Parathyroid adenoma (tissue), 2 donors: ENCODE results near the gene SMARCC2.

Experiments
- H2AFZ ChIP-seq: fragments of 300-600 bp; sonication (generic); one replicate; pipeline ENCODE4 v1.7.0; 2017; ENCODE audit warnings: antibody characterized with exemption, mild to moderate bottlenecking
- H3K27ac ChIP-seq: fragments of 300-600 bp; sonication (generic); one replicate; pipeline ENCODE4 v1.7.0; 2017
- H3K27me3 ChIP-seq: fragments of 300-600 bp; sonication (generic); one replicate; pipeline ENCODE4 v1.7.0; 2017; ENCODE audit warnings: low read length; ENCODE audit not compliant: control insufficient read depth, insufficient read depth
- H3K36me3 ChIP-seq: fragments of 300-600 bp; sonication (generic); one replicate; pipeline ENCODE4 v1.7.0; 2017; ENCODE audit warnings: low read length; ENCODE audit not compliant: control insufficient read depth, insufficient read depth
- H3K4me1 ChIP-seq: fragments of 300-600 bp; sonication (generic); one replicate; pipeline ENCODE4 v1.7.0; 2017; ENCODE audit warnings: control low read depth
- H3K4me2 ChIP-seq: fragments of 300-600 bp; sonication (generic); one replicate; pipeline ENCODE4 v1.7.0; 2017; ENCODE audit warnings: low read length
- H3K4me3 ChIP-seq: fragments of 300-600 bp; sonication (generic); one replicate; pipeline ENCODE4 v1.7.0; 2017; ENCODE audit warnings: low read depth, low read length
- H3K79me2 ChIP-seq: fragments of 300-600 bp; sonication (generic); one replicate; pipeline ENCODE4 v1.7.0; 2017; ENCODE audit warnings: control low read depth
- H3K9ac ChIP-seq: fragments of 300-600 bp; sonication (generic); one replicate; pipeline ENCODE4 v1.7.0; 2017; ENCODE audit warnings: mild to moderate bottlenecking
- H3K9me3 ChIP-seq: fragments of 300-600 bp; sonication (generic); one replicate; pipeline ENCODE4 v1.7.0; 2017; ENCODE audit warnings: low read length; ENCODE audit not compliant: control insufficient read depth
- CTCF ChIP-seq: fragments of 300-600 bp; sonication (generic); IDR thresholded peaks from one replicate; pipeline ENCODE4 v1.7.0; 2017; ENCODE audit warnings: antibody characterized with exemption, mild to moderate bottlenecking
- donor health status: primary hyperparathyroidism.

The SMARCC2 gene

GRCh38 chr12:56234746-56235436, 45.6 kb upstream of the SMARCC2 start:
- Histone ChIP-seq H3K27ac (no peak overlapping the region), H3K79me2 (no peaks in the 10 kb centered on the region), H3K36me3 (no peaks in the 10 kb centered on the region), H3K9me3 (no peaks in the 10 kb centered on the region), H3K4me2 (no peak overlapping the region), H3K4me1 (no peaks in the 10 kb centered on the region), H3K9ac (no peak overlapping the region), H3K27me3 (no peaks in the 10 kb centered on the region), H2AFZ (no peak overlapping the region), H3K4me3 (no peak overlapping the region)
- no peak for TF ChIP-seq CTCF

GRCh38 chr12:56231184-56231582, 41.9 kb upstream of the SMARCC2 start:
- no peak overlapping the region for H3K4me3 ChIP-seq
- H3K27ac ChIP-seq, result no peak overlapping the region

GRCh38 chr12:56230432-56231183, 41.3 kb upstream of the SMARCC2 start:
- Histone ChIP-seq H3K9me3 (no peaks in the 10 kb centered on the region), H3K79me2 (no peaks in the 10 kb centered on the region), H3K4me3 (no peak overlapping the region), H3K27me3 (no peaks in the 10 kb centered on the region), H3K9ac (no peak overlapping the region), H2AFZ (no peak overlapping the region), H3K36me3 (no peaks in the 10 kb centered on the region), H3K27ac (no peak overlapping the region), H3K4me1 (no peaks in the 10 kb centered on the region), H3K4me2 (no peak overlapping the region)
- TF ChIP-seq CTCF, result no peak

More at GRCh38 chr12:56231184-56231582, 41.9 kb upstream of the SMARCC2 start:
- TF ChIP-seq CTCF, result no peak
- Histone ChIP-seq H3K4me2 (no peak overlapping the region), H3K9me3 (no peaks in the 10 kb centered on the region), H3K9ac (no peak overlapping the region), H2AFZ (no peak overlapping the region), H3K79me2 (no peaks in the 10 kb centered on the region), H3K36me3 (no peaks in the 10 kb centered on the region), H3K27me3 (no peaks in the 10 kb centered on the region), H3K4me1 (no peaks in the 10 kb centered on the region)

GRCh38 chr12:56229916-56230431, 40.7 kb upstream of the SMARCC2 start, which contains the start of gene SLC39A5:
Gene SLC39A5 (plus strand): TSS chr12:56230051. CDS start chr12:56231275, 1,224 bp downstream.
- Histone ChIP-seq H3K27me3 (no peaks in the 10 kb centered on the region), H2AFZ (no peak within 1 kb of the TSS), H3K4me2 (no peak within 1 kb of the TSS), H3K9me3 (no peaks in the 10 kb centered on the region), H3K4me3 (no peak within 1 kb of the TSS), H3K27ac (no peak within 1 kb of the TSS), H3K4me1 (no peaks in the 10 kb centered on the region), H3K79me2 (no peaks in the 10 kb centered on the region), H3K9ac (no peak within 1 kb of the TSS), H3K36me3 (no peaks in the 10 kb centered on the region)
- TF ChIP-seq CTCF, result no peak
